ENCODE data around the gene MMP20.

GRCh38 chr11:102577723-102578122 is 47.4 kb downstream of the MMP20 start:
- TF ChIP-seq EGR1 (IDR thresholded peaks at IDR 0.05; ENCODE audit: low read depth) (no peak), YY1 (IDR thresholded peaks at IDR 0.05; ENCODE audit: extremely low read depth, insufficient replicate concordance, low read depth, low read length) (no peak), EZH2 (IDR thresholded peaks at IDR 0.05) (no peak), TCF7L2 (IDR thresholded peaks at IDR 0.05; ENCODE audit: borderline replicate concordance, extremely low read depth, insufficient read depth, insufficient read length) (no peak), JUND (IDR thresholded peaks at IDR 0.05) (no peak)
- TF ChIP-seq, protein P1, sequence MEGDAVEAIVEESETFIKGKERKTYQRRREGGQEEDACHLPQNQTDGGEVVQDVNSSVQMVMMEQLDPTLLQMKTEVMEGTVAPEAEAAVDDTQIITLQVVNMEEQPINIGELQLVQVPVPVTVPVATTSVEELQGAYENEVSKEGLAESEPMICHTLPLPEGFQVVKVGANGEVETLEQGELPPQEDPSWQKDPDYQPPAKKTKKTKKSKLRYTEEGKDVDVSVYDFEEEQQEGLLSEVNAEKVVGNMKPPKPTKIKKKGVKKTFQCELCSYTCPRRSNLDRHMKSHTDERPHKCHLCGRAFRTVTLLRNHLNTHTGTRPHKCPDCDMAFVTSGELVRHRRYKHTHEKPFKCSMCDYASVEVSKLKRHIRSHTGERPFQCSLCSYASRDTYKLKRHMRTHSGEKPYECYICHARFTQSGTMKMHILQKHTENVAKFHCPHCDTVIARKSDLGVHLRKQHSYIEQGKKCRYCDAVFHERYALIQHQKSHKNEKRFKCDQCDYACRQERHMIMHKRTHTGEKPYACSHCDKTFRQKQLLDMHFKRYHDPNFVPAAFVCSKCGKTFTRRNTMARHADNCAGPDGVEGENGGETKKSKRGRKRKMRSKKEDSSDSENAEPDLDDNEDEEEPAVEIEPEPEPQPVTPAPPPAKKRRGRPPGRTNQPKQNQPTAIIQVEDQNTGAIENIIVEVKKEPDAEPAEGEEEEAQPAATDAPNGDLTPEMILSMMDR (IDR thresholded peaks at IDR 0.05 in 2 of 3, conservative IDR thresholded peaks at IDR 0.05 in 1 of 3; ENCODE audit: borderline replicate concordance in 1 of 3, insufficient read depth in 1 of 3, low read depth in 2 of 3, low read length in 2 of 3), result no peak
- TF ChIP-seq, protein P2, sequence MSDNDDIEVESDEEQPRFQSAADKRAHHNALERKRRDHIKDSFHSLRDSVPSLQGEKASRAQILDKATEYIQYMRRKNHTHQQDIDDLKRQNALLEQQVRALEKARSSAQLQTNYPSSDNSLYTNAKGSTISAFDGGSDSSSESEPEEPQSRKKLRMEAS (IDR thresholded peaks at IDR 0.05), result no peak
